H1 (cell line): ENCODE data around the gene TMEM185B. TPM values are rescaled to one million over a fixed set of nuclear protein-coding genes. Genes with fewer than 3 reads are reported as not detected.

Source experiments
- CTCF ChIA-PET: fragments of 300-600 bp; sonication (Branson Sonifier 250); formaldehyde crosslinking; loops from one replicate; lab custom pipeline; 2021; ENCODE audit not compliant: partially characterized antibody; lab: Charles Lee
- POLR2A ChIA-PET: fragments of 300-600 bp; sonication (Branson Sonifier 250); formaldehyde crosslinking; loops from one replicate; lab custom pipeline; 2021; ENCODE audit warnings: inconsistent platforms; ENCODE audit not compliant: partially characterized antibody; lab: Charles Lee
- DNase-seq, 2 experiments: peaks; one replicate each; pipeline versions ENCODE4 v3.0.0 to v3.0.0-alpha.2; 2010 to 2022; ENCODE audit warnings: low spot score in 2 of 2, low read depth in 1 of 2, mixed read lengths in 1 of 2
- FAIRE-seq: peaks from 2 replicates; lab custom pipeline; 2011; peaks lifted over from hg19 to GRCh38; lab: Jason Lieb, UNC
- H2AFZ ChIP-seq: 2 replicates; pipeline ENCODE4 v1.8.1; 2012; ENCODE audit warnings: low read length, inconsistent platforms
- H2AK5ac ChIP-seq: 2 replicates; pipeline ENCODE4 v1.6.1; 2013; ENCODE audit warnings: low read depth, low read length
- H2BK120ac ChIP-seq: replicated peaks from 2 replicates; pipeline ENCODE3; 2013; ENCODE audit warnings: low read depth, low read length, inconsistent platforms
- H2BK12ac ChIP-seq: 2 replicates; pipeline ENCODE4 v1.6.1; 2013; ENCODE audit warnings: low read depth, low read length
- H2BK15ac ChIP-seq: 2 replicates; pipeline ENCODE4 v1.6.1; 2013; ENCODE audit warnings: low read length
- H2BK20ac ChIP-seq: 2 replicates; pipeline ENCODE4 v1.6.1; 2013; ENCODE audit warnings: low read length
- H2BK5ac ChIP-seq: 2 replicates; pipeline ENCODE4 v1.6.1; 2013; ENCODE audit warnings: low read depth, low read length
- H3K14ac ChIP-seq: 2 replicates; pipeline ENCODE4 v1.6.1; 2013; ENCODE audit warnings: inconsistent platforms; ENCODE audit not compliant: insufficient read length
- H3K18ac ChIP-seq: 2 replicates; pipeline ENCODE4 v1.6.1; 2013; ENCODE audit warnings: low read length; ENCODE audit errors: extremely low read depth
- H3K23ac ChIP-seq: 2 replicates; pipeline ENCODE4 v1.6.1; 2013; ENCODE audit warnings: inconsistent platforms; ENCODE audit not compliant: insufficient read length
- H3K23me2 ChIP-seq: 2 replicates; pipeline ENCODE4 v1.6.1; 2013; ENCODE audit warnings: low read depth, low read length
- H3K27ac ChIP-seq: 2 replicates; pipeline ENCODE4 v1.6.1; 2011; ENCODE audit warnings: low read depth, low read length, inconsistent platforms
- H3K27me3 ChIP-seq, 4 experiments: replicated peaks in 1 of 4; 1 replicate in 1 of 4; 2 replicates in 3 of 4; pipeline versions ENCODE4 v1.6.1 to v1.8.1; 2011 to 2013; ENCODE audit warnings: low read length in 3 of 4, mild to moderate bottlenecking in 3 of 4, inconsistent platforms in 2 of 4, mixed read lengths in 2 of 4, moderate library complexity in 1 of 4; ENCODE audit not compliant: control insufficient read depth in 3 of 4, insufficient read depth in 3 of 4; ENCODE audit errors: extremely low read depth in 1 of 4
- H3K36me3 ChIP-seq, 4 experiments: 2 replicates each; pipeline versions ENCODE4 v1.6.1 to v1.8.1; 2011 to 2013; ENCODE audit warnings: mild to moderate bottlenecking in 4 of 4, low read length in 3 of 4, moderate library complexity in 2 of 4, control low read depth in 1 of 4, inconsistent platforms in 1 of 4; ENCODE audit not compliant: insufficient read depth in 4 of 4, control insufficient read depth in 2 of 4
- H3K4ac ChIP-seq: replicated peaks from 2 replicates; pipeline ENCODE3; 2013; ENCODE audit warnings: low read length, low read depth, mixed read lengths, inconsistent platforms; ENCODE audit not compliant: insufficient read length
- H3K4me1 ChIP-seq, 4 experiments: replicated peaks in 1 of 4; 1 replicate in 1 of 4; 2 replicates in 3 of 4; pipeline versions ENCODE4 v1.6.1 to v1.8.1; 2011 to 2013; ENCODE audit warnings: low read length in 3 of 4, inconsistent platforms in 2 of 4, mixed read lengths in 1 of 4; ENCODE audit not compliant: insufficient read depth in 4 of 4, control insufficient read depth in 3 of 4
- H3K4me2 ChIP-seq, 2 experiments: 2 replicates each; pipeline versions ENCODE4 v1.6.1 to v1.8.1; 2011 to 2013; ENCODE audit warnings: low read depth in 2 of 2, low read length in 2 of 2, control low read depth in 1 of 2, inconsistent platforms in 1 of 2, mild to moderate bottlenecking in 1 of 2; ENCODE audit not compliant: insufficient read depth in 1 of 2
- H3K4me3 ChIP-seq, 4 experiments: fragments of 200-600, 300-600 bp in 1 of 4; sonication (generic), shearing (Covaris generic), sonication (Bioruptor Twin) in 1 of 4; 2 replicates each; pipeline versions ENCODE4 v1.5.1 to v1.8.1; 2011 to 2016; ENCODE audit warnings: low read length in 4 of 4, low read depth in 3 of 4, control low read depth in 2 of 4, inconsistent platforms in 2 of 4, mild to moderate bottlenecking in 2 of 4, mixed read lengths in 1 of 4, moderate library complexity in 1 of 4; ENCODE audit not compliant: insufficient read depth in 2 of 4; ENCODE audit errors: extremely low read depth in 1 of 4
- H3K56ac ChIP-seq: replicated peaks from 2 replicates; pipeline ENCODE3; 2013; ENCODE audit warnings: low read depth, mild to moderate bottlenecking, mixed read lengths, low read length, inconsistent platforms; ENCODE audit not compliant: insufficient read length
- H3K79me1 ChIP-seq: 2 replicates; pipeline ENCODE4 v1.6.1; 2013; ENCODE audit warnings: low read depth, low read length, control low read depth
- H3K79me2 ChIP-seq, 2 experiments: 2 replicates each; pipeline versions ENCODE4 v1.6.1 to v1.8.1; 2012 to 2013; ENCODE audit warnings: low read length in 2 of 2, mild to moderate bottlenecking in 2 of 2, inconsistent platforms in 1 of 2; ENCODE audit not compliant: insufficient read depth in 2 of 2, control insufficient read depth in 1 of 2
- H3K9ac ChIP-seq, 4 experiments: replicated peaks in 1 of 4; 1 replicate in 1 of 4; 2 replicates in 3 of 4; pipeline versions ENCODE4 v1.6.1 to v1.8.1; 2011 to 2013; ENCODE audit warnings: low read depth in 3 of 4, low read length in 3 of 4, control low read depth in 2 of 4, mild to moderate bottlenecking in 2 of 4, moderate library complexity in 2 of 4, inconsistent platforms in 1 of 4; ENCODE audit errors: extremely low read depth in 1 of 4
- H3K9me3 ChIP-seq, 2 experiments: 2 replicates each; pipeline versions ENCODE4 v1.6.1 to v1.8.1; 2012 to 2013; ENCODE audit warnings: mild to moderate bottlenecking in 2 of 2, moderate library complexity in 2 of 2, control low read depth in 1 of 2, inconsistent platforms in 1 of 2, low read depth in 1 of 2, low read length in 1 of 2, mixed read lengths in 1 of 2; ENCODE audit not compliant: insufficient read depth in 2 of 2
- H4K20me1 ChIP-seq, 2 experiments: replicated peaks in 1 of 2; 2 replicates each; pipeline versions ENCODE3 to v1.8.1; 2011 to 2013; ENCODE audit warnings: inconsistent platforms in 2 of 2, low read length in 2 of 2, mild to moderate bottlenecking in 1 of 2; ENCODE audit not compliant: insufficient read depth in 2 of 2, control insufficient read depth in 1 of 2
- H4K5ac ChIP-seq: 2 replicates; pipeline ENCODE4 v1.6.1; 2013; ENCODE audit warnings: low read length, low read depth, mixed read lengths, inconsistent platforms; ENCODE audit not compliant: insufficient read length
- H4K8ac ChIP-seq: 2 replicates; pipeline ENCODE4 v1.8.0; 2013; ENCODE audit warnings: mild to moderate bottlenecking, moderate library complexity, low read length, inconsistent platforms; ENCODE audit not compliant: insufficient read depth; ENCODE audit errors: extremely low read depth
- H4K91ac ChIP-seq: replicated peaks from 2 replicates; pipeline ENCODE3; 2013; ENCODE audit warnings: low read length, mixed read lengths, inconsistent platforms; ENCODE audit not compliant: insufficient read length
- BCL11A ChIP-seq, 2 experiments: IDR thresholded peaks; one replicate each; pipeline ENCODE4 v1.6.1; 2011; ENCODE audit warnings: low read depth in 2 of 2, low read length in 2 of 2, mild to moderate bottlenecking in 2 of 2
- HDAC6 ChIP-seq: IDR thresholded peaks from one replicate; pipeline ENCODE4 v1.7.1; 2012; ENCODE audit warnings: low read depth, mild to moderate bottlenecking, inconsistent platforms, low read length, moderate library complexity
- NANOG ChIP-seq: IDR thresholded peaks from 2 replicates; pipeline ENCODE4 v1.6.1; 2011; ENCODE audit warnings: low read length, low read depth, mild to moderate bottlenecking, inconsistent platforms; ENCODE audit not compliant: insufficient read depth, poor library complexity, severe bottlenecking
- SP4 ChIP-seq: IDR thresholded peaks from 2 replicates; pipeline ENCODE4 v1.6.1; 2012; ENCODE audit warnings: low read length, inconsistent platforms
- WGBS, 2 experiments: shearing (Covaris generic) in 1 of 2; methylation state at CpG; one replicate each; pipeline versions ENCODE4 v1.1.6 to v1.1.7; 2013 to 2015; ENCODE audit warnings: low lambda C conversion rate in 2 of 2, mixed read lengths in 2 of 2, inconsistent platforms in 1 of 2, low coverage in 1 of 2, missing lambda C conversion rate in 1 of 2; ENCODE audit not compliant: insufficient replicate concordance in 2 of 2, insufficient coverage in 1 of 2, insufficient read length in 1 of 2; ENCODE audit errors: extremely low coverage in 1 of 2, missing lambda C conversion rate in 1 of 2; 5-methylcytosine and 5-hydroxymethylcytosine counted together
- polyA plus RNA-seq, 7 experiments: library from polyadenylated mRNA; depleted of rRNA in 3 of 7; stranded (reverse) in 5 of 7; unstranded in 2 of 7; fragments of >200 nt in 5 of 7; fragments of 200-250 nt in 2 of 7; gene quantifications; 1 replicate in 5 of 7; 2 replicates in 1 of 7; 4 replicates in 1 of 7; pipeline versions ENCODE4 v1.2.1 to v1.2.3, GENCODE V29; 2011 to 2013; ENCODE audit warnings: missing spikeins in 2 of 7, mixed read lengths in 2 of 7
- total RNA-seq: library from RNA; stranded (reverse); fragmentation: NEBNext Ultra II Directional; extraction: Animal tissue kit (Norgen Biotek cat#: 25700); gene quantifications from 2 replicates; pipeline ENCODE4 v1.2.1, GENCODE V29; 2021

TMEM185B gene
- total and polyA plus RNA-seq, 2 of the 8 experiments (the other 6 are each of a cell fraction or from before 2014, with no cell fraction given) = 13.5 to 14.0 TPM

DNA sequence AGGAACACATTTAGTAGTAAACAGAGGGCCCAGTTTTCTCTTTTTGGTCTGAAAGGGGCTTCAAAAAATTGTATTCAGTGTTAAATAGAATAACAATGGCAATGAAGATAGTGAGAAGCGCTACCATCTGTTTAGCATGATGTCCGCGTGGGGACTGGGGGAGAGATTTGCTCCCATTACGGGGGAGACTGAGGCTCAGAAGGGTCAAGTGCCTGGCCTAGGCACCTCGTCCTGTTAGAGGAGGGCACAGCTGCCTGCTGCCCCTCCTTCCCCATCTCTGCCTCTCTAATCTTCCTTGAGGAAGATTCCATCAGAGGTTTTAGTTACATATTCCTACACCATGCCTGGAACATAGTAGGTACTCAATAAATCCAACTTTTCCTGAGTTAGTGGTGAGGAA lies 10.1 kb upstream of the TMEM185B start:
- H4K5ac ChIP-seq = no peak overlapping the region
- H4K8ac ChIP-seq = no peak overlapping the region
- no peaks in the 10 kb centered on the region for H3K23me2 ChIP-seq
- no peak overlapping the region for H2BK12ac ChIP-seq
- H3K9me3 ChIP-seq = no peaks in the 10 kb centered on the region
- no peak overlapping the region for H3K56ac ChIP-seq
- no peaks in the 10 kb centered on the region for H3K36me3 ChIP-seq
- H4K91ac ChIP-seq = no peak overlapping the region
- no peaks in the 10 kb centered on the region for H4K20me1 ChIP-seq
- H3K79me2 ChIP-seq = no peaks in the 10 kb centered on the region
- no peak for FAIRE-seq
- H2BK5ac ChIP-seq = no peak overlapping the region
- H3K4me1 ChIP-seq = peaks cover 0 to 5% (median 0%) of the 10 kb centered on the region in 4 experiments; a peak in 2 of 7 replicates
- H3K18ac ChIP-seq = no peak overlapping the region
- H2AFZ ChIP-seq = no peak overlapping the region
- POLR2A ChIA-PET = no interaction called here
- no peak overlapping the region for H3K4me3 ChIP-seq
- no peaks in the 10 kb centered on the region for H3K79me1 ChIP-seq
- H2BK20ac ChIP-seq = no peak overlapping the region
- no peak overlapping the region for H3K23ac ChIP-seq
- no peak overlapping the region for H2BK120ac ChIP-seq
- TF ChIP-seq BCL11A (IDR thresholded peaks at IDR 0.05; ENCODE audit: low read depth in 2 of 2, low read length in 2 of 2) (no peak), HDAC6 (no peak), NANOG (no peak), SP4 (no peak)
- TF ChIP-seq, all 59 proteins: peak for 0
- Histone ChIP-seq H3K9ac (no peak overlapping the region), H3K14ac (no peak overlapping the region), H3K27me3 (no peaks in the 10 kb centered on the region; a peak in 1 of 7 replicates), H3K4ac (no peak overlapping the region), H2BK15ac (no peak overlapping the region), H3K27ac (no peak overlapping the region), H2AK5ac (no peak overlapping the region), H3K4me2 (no peak overlapping the region)
- no peak for DNase-seq
- CTCF ChIA-PET = interaction anchor here (0.7 to 2.3 kb wide), 7 partner anchors 14 to 79 kb away, joined by 3 to 10 read pairs (median 3); no protein-coding TSS in a partner anchor
- WGBS, 2 experiments = 84% methylated on average over 5 of the region's 5 CpGs; no CpG with 5 or more reads in 1 of the 2 experiments
